Natural killer cell (primary cell): ENCODE measurements around the gene CAMTA2. TPM values are rescaled to one million over a fixed set of nuclear protein-coding genes. Genes with fewer than 3 reads are reported as not detected.

Source experiments
- ATAC-seq, 3 donors: fragments of 150-1000 bp in 2 of 3; fragments of 200-7000 bp in 1 of 3; cut with Tn5 transposase; 1 replicate in 1 of 3; 2 replicates in 2 of 3; pipeline ENCODE4 v1.10.0; 2021; ENCODE audit warnings: mild to moderate bottlenecking in 2 of 3, moderate library complexity in 2 of 3
- DNase-seq, 2 donors: peaks; one replicate each; pipeline versions ENCODE4 v3.0.0 to v3.0.0-alpha.2; 2013 to 2021; ENCODE audit warnings: mixed read lengths in 1 of 2
- H3K27ac ChIP-seq: one replicate; pipeline ENCODE4 v1.5.1; 2013; ENCODE audit warnings: mild to moderate bottlenecking, low read length
- H3K27me3 ChIP-seq: one replicate; pipeline ENCODE4 v1.6.1; 2013; ENCODE audit warnings: low read length; ENCODE audit not compliant: control insufficient read depth, insufficient read depth
- H3K36me3 ChIP-seq: one replicate; pipeline ENCODE4 v1.6.1; 2013; ENCODE audit warnings: low read length; ENCODE audit not compliant: control insufficient read depth, insufficient read depth
- H3K4me1 ChIP-seq: one replicate; pipeline ENCODE4 v1.6.1; 2013; ENCODE audit warnings: low read length; ENCODE audit not compliant: control insufficient read depth, insufficient read depth
- H3K4me3 ChIP-seq: one replicate; pipeline ENCODE4 v1.5.1; 2013; ENCODE audit warnings: low read length
- H3K9me3 ChIP-seq: one replicate; pipeline ENCODE4 v1.6.1; 2013; ENCODE audit warnings: low read length; ENCODE audit not compliant: control insufficient read depth, insufficient read depth
- H3K27ac Mint-ChIP-seq, 2 donors: one replicate each; pipeline ENCODE4 v1.8.0; 2022; ENCODE audit warnings: mild to moderate bottlenecking in 2 of 2, mixed read lengths in 2 of 2, moderate library complexity in 1 of 2
- H3K27me3 Mint-ChIP-seq, 2 donors: one replicate each; pipeline ENCODE4 v1.8.0; 2022; ENCODE audit warnings: low read depth in 2 of 2, mixed read lengths in 2 of 2
- H3K36me3 Mint-ChIP-seq: one replicate; pipeline ENCODE4 v1.8.0; 2022; ENCODE audit warnings: mixed read lengths
- H3K4me1 Mint-ChIP-seq, 2 donors: one replicate each; pipeline ENCODE4 v1.8.0; 2022; ENCODE audit warnings: mixed read lengths in 2 of 2
- H3K4me3 Mint-ChIP-seq: one replicate; pipeline ENCODE4 v1.8.0; 2022; ENCODE audit warnings: mild to moderate bottlenecking, moderate library complexity, mixed read lengths
- H3K9me3 Mint-ChIP-seq, 2 donors: one replicate each; pipeline ENCODE4 v1.8.0; 2022; ENCODE audit warnings: mixed read lengths in 2 of 2
- CTCF ChIP-seq: fragments of 200-600 bp; IDR thresholded peaks from one replicate; pipeline ENCODE4 v1.8.0; 2022; ENCODE audit warnings: antibody characterized with exemption
- WGBS: methylation state at CpG from one replicate; pipeline ENCODE4 v1.1.7; 2013; ENCODE audit warnings: missing lambda C conversion rate; ENCODE audit not compliant: insufficient coverage; 5-methylcytosine and 5-hydroxymethylcytosine counted together
- intact Hi-C: fragments of 100-400 bp; cut with micrococcal nuclease; formaldehyde crosslinking; loops from one replicate; pipeline ENCODE4 v1.14.2; 2022
- total RNA-seq, 4 donors: library from RNA; stranded (reverse); fragments of 120-200 nt in 1 of 4; gene quantifications; one replicate each; pipeline versions ENCODE4 v1.2.3 to v1.2.4, GENCODE V29; 2013 to 2022

Gene CAMTA2
- total RNA-seq, 3 donors from 2014 or later (not counting 1 experiment from before 2014, with no cell fraction given), result 56.2 to 69.5 (median 69.4) TPM

GRCh38 chr17:4974115-4974670, 13.3 kb downstream of the CAMTA2 start:
- H3K4me1 Mint-ChIP-seq, result peaks cover 0 to 14% of the 10 kb centered on the region in 2 donors
- intact Hi-C loops, result no loop called here
- H3K27me3 Mint-ChIP-seq, result no peaks in the 10 kb centered on the region
- no peak for TF ChIP-seq CTCF
- H3K27me3 ChIP-seq, result no peaks in the 10 kb centered on the region
- no peak overlapping the region for H3K4me3 ChIP-seq
- WGBS, result 91% methylated on average over 9 of the region's 9 CpGs
- peaks cover 64% of the 10 kb centered on the region for H3K36me3 ChIP-seq
- H3K4me3 Mint-ChIP-seq, result no peak overlapping the region
- H3K27ac ChIP-seq, result no peak overlapping the region
- no peak for ATAC-seq
- H3K36me3 Mint-ChIP-seq, result no peaks in the 10 kb centered on the region
- no peaks in the 10 kb centered on the region for H3K9me3 ChIP-seq
- no peak overlapping the region for H3K27ac Mint-ChIP-seq
- DNase-seq, result no peak
- H3K4me1 ChIP-seq, result peaks cover 14% of the 10 kb centered on the region
- H3K9me3 Mint-ChIP-seq, result no peaks in the 10 kb centered on the region

DNA sequence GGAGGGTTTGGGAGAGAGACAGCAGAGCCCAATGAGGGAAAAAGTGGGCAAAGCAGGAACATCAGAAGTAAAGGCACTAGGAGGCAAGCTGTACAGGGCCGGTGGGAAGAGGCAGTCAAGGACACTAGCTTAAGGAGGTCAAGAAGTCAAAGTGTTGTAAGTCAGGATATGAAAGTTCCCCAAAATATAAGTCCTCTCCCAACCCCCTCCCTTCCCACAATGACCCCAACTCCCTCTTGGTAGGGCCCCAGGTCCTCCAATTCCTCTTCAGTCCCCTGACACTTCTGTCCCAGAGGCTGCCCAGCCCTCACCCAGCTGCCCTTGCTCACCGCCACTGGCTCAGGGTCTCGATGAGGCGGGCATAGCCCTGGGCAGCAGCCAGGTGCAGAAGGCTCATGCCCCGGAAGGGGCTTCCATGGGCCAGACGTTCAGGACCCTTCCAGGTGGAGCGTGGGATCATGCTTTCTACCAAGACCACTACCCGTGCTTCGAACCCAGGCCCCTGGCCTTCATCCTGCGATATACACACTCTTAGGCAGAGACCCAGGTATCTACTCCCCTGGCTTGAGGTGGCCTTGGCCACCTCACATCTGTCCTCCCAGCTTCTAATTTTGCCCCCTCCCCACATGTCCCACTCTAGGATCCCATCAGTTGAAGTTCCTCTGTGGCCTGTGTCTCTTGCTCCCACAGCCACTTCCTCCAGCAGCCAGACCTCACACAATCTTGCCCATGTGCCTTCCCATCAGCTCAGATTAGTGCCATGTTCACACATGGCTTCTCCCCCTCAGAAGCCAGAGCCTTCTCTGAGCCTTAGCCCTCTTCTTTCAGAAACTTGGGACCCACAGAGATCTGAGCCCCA, 14.0 kb downstream of the CAMTA2 start:
- Histone ChIP-seq H3K4me1 (peaks cover 19% of the 10 kb centered on the region), H3K27me3 (no peaks in the 10 kb centered on the region), H3K27ac (no peak overlapping the region), H3K36me3 (peaks cover 59% of the 10 kb centered on the region), H3K9me3 (no peaks in the 10 kb centered on the region), H3K4me3 (no peak overlapping the region)
- DNase-seq (no peak), ATAC-seq (peak in 1 of 3 donors; percentile 7)
- intact Hi-C loops, result no loop called here
- Mint-ChIP-seq H3K4me3 (no peak overlapping the region), H3K4me1 (peaks cover 0 to 14% of the 10 kb centered on the region in 2 donors), H3K9me3 (no peaks in the 10 kb centered on the region), H3K27ac (peak overlapping the region in 1 of 2 donors; percentile 48), H3K36me3 (no peaks in the 10 kb centered on the region), H3K27me3 (no peaks in the 10 kb centered on the region)
- 95% methylated on average over 10 of the region's 10 CpGs for WGBS
- TF ChIP-seq CTCF, result no peak

GRCh38 chr17:4972752-4973151, 14.7 kb downstream of the CAMTA2 start:
- H3K9me3 Mint-ChIP-seq, result no peaks in the 10 kb centered on the region
- DNase-seq (no peak), ATAC-seq (no peak)
- Histone ChIP-seq H3K4me3 (no peak overlapping the region), H3K27ac (no peak overlapping the region), H3K27me3 (no peaks in the 10 kb centered on the region), H3K9me3 (no peaks in the 10 kb centered on the region), H3K4me1 (peaks cover 21% of the 10 kb centered on the region), H3K36me3 (peaks cover 52% of the 10 kb centered on the region)
- H3K36me3 Mint-ChIP-seq, result no peaks in the 10 kb centered on the region
- H3K27me3 Mint-ChIP-seq, result no peaks in the 10 kb centered on the region
- TF ChIP-seq CTCF, result no peak
- 98% methylated on average over 12 of the region's 12 CpGs for WGBS
- H3K4me3 Mint-ChIP-seq, result no peak overlapping the region
- peak overlapping the region in 1 of 2 donors; percentile 48 for H3K27ac Mint-ChIP-seq
- intact Hi-C loops, result no loop called here
- H3K4me1 Mint-ChIP-seq, result peaks cover 0 to 14% of the 10 kb centered on the region in 2 donors
